ENCODE results near the gene GFY. TPM values are rescaled to one million over a fixed set of nuclear protein-coding genes. Genes with fewer than 3 reads are reported as not detected.

Gene GFY
- total and polyA plus RNA-seq, 2 donors (not counting 3 experiments of a cell fraction or from before 2014, with no cell fraction given) = not detected

DNA sequence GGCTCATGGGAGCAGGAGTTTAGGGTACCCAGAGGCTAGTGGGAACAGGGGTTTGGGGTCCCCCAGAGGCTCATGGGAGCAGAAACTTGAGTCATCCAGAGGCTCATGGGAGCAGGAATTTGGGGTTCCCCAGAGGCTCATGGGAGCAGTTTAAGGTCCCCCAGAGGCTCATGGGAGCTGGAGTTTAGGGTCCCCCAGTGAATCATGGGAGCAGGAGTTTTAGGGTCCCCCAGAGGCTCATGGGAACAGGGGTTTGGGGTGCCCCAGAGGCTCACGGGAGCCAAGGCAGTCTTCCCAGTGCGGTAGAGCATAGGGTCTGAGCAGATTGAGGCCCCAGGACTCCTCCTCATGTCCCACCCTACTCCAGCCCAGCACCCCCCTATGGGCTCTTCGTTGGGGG lies 40.2 kb downstream of the GFY start:
- intact Hi-C loops (cut with micrococcal nuclease) (no loop called here), dilution Hi-C loops (cut with MboI; ENCODE audit: extremely low pct_ligation_motif_present, low sequenced_read_pairs) (no loop called here)
- FAIRE-seq (no peak), DNase-seq (ENCODE audit: low read depth, low spot score) (no peak)
- no peaks in the 10 kb centered on the region for H3K9me1 ChIP-seq (replicated peaks; ENCODE audit: control insufficient read depth, extremely low read depth, insufficient read depth, low read length)
- H2AFZ ChIP-seq (ENCODE audit: low read depth, low read length) = no peak overlapping the region
- H3K4me1 ChIP-seq (ENCODE audit: control insufficient read depth, extremely low read depth, insufficient read depth, low read length) = no peaks in the 10 kb centered on the region
- CTCF ChIA-PET = interaction anchor here (2.0 kb wide), 1 partner anchor 11 kb away, joined by 8 read pairs; no protein-coding TSS in a partner anchor
- no peaks in the 10 kb centered on the region for H4K20me1 ChIP-seq (replicated peaks; ENCODE audit: control insufficient read depth, extremely low read depth, insufficient read depth, low read length)
- H3K9ac ChIP-seq (replicated peaks; ENCODE audit: extremely low read depth, insufficient read depth, low read length) = no peak overlapping the region
- no peak overlapping the region for H3K4me2 ChIP-seq (ENCODE audit: insufficient read depth, low read length)
- no peaks in the 10 kb centered on the region for H3K9me3 ChIP-seq (replicated peaks; ENCODE audit: control insufficient read depth, insufficient read depth, low read length)
- no peak overlapping the region for H3K27ac ChIP-seq (ENCODE audit: insufficient read depth, low read depth, low read length)
- POLR2A ChIA-PET = no interaction called here
- no peaks in the 10 kb centered on the region for H3K79me2 ChIP-seq (ENCODE audit: control insufficient read depth, insufficient read depth, low read length)
- no peaks in the 10 kb centered on the region for H3K27me3 ChIP-seq (ENCODE audit: control insufficient read depth in 2 of 2, insufficient read depth in 2 of 2, low read length in 2 of 2)
- H3K36me3 ChIP-seq (ENCODE audit: control insufficient read depth in 2 of 2, extremely low read depth in 1 of 2, insufficient read depth in 2 of 2, low read length in 2 of 2) = peaks cover 0 to 12% of the 10 kb centered on the region in 2 experiments
- no peak for TF ChIP-seq FOS (IDR thresholded peaks at IDR 0.05; ENCODE audit: borderline replicate concordance, insufficient read depth, low read length)
- TF ChIP-seq CTCF (IDR thresholded peaks at IDR 0.05; ENCODE audit: extremely low read depth in 1 of 2, insufficient read depth in 1 of 2, low read depth in 1 of 2, low read length in 2 of 2) = no peak
- no peak for TF ChIP-seq POLR2AphosphoS5 (IDR thresholded peaks at IDR 0.05; ENCODE audit: insufficient read depth, low read depth, low read length)
- no peak for TF ChIP-seq EZH2 (IDR thresholded peaks at IDR 0.05; ENCODE audit: borderline replicate concordance, low read depth, low read length, severe bottlenecking)
- TF ChIP-seq MYC (IDR thresholded peaks at IDR 0.05; ENCODE audit: low read depth, low read length) = no peak
- TF ChIP-seq JUN (IDR thresholded peaks at IDR 0.05; ENCODE audit: borderline replicate concordance, insufficient read depth, insufficient read length, low read depth) = no peak
- TF ChIP-seq POLR2A (IDR thresholded peaks at IDR 0.05; ENCODE audit: low read depth, low read length) = no peak
- no peak for TF ChIP-seq GATA2 (IDR thresholded peaks at IDR 0.05; ENCODE audit: insufficient read depth, insufficient read length, low read depth, low read length)
- TF ChIP-seq MAX (IDR thresholded peaks at IDR 0.05; ENCODE audit: insufficient read depth, insufficient read length) = no peak
- H3K4me3 ChIP-seq (replicated peaks in 1 of 3; ENCODE audit: insufficient read depth in 1 of 3, low read depth in 1 of 3, low read length in 3 of 3) = no peak overlapping the region
- no TSS peak for BruUV-seq (replicated peaks)

All from endothelial cell of umbilical vein (primary cell).